GM18508 (cell line): ENCODE results near the gene MAP7.
"Not testable (repeated sequence)": the region's sequence is repeated elsewhere in the genome, so short reads cannot be mapped to it uniquely, and the experiment has no call there.

Experiments used
- ATAC-seq: cut with Tn5 transposase; IDR thresholded peaks from one replicate; pipeline ENCODE4 v1.9.1; 2021; ENCODE audit warnings: moderate number of reproducible peaks; ENCODE audit not compliant: insufficient read depth, unreplicated experiment

Gene MAP7

DNA sequence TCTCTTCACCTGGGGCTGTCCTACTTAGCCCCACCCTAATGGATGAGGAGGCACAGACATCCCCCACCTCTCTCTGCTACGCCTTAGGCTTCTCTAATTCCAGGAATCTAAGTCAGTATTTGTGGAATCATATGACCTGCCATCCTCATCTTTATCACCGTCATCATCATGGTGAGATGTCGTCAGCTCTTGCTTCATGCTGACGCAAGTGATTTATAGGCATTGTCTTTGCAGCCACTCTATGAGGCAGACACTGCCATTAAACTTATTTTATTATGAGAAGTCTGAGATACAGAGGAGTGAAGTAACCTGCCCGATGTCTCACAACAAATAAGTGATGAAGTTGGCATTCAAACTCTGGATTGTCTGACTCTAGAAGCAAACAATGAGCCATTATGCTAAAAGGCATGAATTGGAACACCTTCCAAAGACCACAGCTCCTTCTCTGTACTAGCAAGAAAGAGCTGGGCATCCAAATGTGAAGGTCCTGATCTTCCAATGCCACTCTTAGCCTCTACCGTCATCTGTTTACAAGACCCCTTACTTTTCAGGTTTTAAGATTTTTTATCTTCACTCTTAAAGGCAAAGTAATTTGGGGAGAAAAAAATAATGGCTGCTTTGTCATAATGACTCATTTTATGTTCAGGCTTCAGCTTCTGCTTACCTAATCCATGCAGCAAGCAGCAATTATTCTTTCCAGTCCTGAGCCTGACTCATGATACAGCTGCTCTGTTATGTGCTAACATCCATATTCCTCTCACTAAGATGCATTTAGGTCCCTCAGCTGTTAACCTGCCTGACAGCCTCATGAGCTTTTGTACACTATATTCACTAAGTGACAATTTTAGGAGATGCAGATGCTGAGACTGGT lies 146.9 kb downstream of the MAP7 start:
- ATAC-seq: no peak

GRCh38 chr6:136401749-136402148 lies 148.5 kb downstream of the MAP7 start:
- ATAC-seq: no peak

DNA sequence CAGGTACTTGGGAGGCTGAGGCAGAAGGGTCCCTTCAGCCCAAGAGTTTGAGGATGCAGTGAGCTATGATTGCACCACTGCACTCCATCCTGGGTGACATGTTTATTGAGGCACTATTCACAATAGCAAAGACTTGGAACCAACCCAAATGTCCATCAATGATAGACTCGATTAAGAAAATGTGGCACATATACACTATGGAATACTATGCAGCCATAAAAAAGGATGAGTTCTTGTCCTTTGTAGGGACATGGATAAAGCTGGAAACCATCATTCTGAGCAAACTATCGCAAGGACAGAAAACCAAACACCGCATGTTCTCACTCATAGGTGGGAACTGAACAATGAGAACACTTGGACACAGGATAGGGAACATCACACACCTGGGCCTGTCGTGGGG lies 149.0 kb downstream of the MAP7 start:
- ATAC-seq: not testable (repeated sequence)

DNA sequence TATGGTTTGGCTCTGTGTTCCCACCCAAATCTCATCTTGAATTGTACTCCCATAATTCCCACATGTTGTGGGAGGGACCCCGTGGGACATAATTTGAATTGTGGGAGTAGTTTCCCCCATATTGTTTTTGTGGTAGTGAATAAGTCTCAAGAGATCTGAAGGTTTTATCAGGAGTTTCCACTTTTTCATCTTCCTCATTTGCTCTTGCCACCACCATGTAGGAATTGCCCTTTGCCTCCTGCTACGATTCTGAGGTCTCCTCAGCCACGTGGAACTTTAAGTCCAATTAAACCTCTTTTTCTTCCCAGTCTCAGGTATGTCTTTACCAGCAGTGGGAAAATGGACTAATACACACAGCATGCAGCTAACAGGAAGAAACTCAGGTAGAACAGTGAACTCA lies 151.8 kb downstream of the MAP7 start:
- ATAC-seq: no peak

GRCh38 chr6:136396908-136397307 lies 153.3 kb downstream of the MAP7 start:
- ATAC-seq: no peak

GRCh38 chr6:136390959-136391358 lies 159.3 kb downstream of the MAP7 start:
- not testable (repeated sequence) for ATAC-seq

DNA sequence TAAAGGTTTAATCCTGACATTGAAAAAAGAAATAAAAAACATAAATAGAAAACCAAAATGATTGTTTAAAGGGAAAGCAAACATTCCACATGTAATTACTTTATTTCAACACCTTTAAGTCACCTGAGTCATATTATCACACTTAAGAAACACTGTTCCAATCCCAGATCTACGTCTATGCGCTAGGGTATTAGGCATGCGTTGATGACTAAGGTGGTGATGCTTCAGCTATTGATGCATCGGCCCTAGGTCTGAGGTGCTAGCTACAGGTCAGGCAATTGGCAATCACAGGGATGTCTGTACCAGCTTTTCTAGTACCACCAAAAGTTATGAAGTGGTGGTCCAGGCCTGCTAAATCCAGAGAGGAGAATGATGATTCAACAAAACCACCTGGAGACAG lies 162.9 kb downstream of the MAP7 start:
- ATAC-seq: no peak

DNA sequence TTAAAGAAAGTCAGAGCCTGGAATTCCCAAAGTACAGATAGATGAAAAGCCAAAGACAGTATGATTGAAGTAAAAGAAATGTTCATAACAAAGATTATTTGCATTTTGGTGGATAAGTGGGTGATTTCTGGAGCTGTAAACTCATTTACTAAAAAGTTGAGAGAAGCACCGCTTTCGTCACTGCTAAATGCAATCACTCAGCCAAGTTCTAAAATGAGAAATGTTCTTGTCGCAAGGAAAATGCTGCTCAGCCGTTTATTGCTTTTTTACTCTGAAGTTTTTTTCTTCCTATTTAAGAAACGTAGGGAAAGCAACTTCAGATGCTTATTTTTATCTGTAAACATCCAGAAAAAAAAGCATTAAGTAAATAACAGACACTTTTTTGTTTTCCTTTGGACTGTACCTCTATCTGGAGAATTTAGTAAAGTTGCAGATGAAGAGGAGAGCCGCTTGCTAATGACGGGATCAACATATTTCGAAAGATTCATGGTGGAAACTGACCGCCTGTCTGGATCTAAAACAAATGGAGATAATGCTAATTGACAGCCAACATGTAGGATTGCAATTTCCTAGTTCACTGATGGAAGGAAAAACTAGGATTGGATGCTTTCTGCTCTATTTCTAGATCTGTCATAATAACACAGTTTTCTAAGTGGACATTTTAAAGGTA lies 166.8 kb downstream of the MAP7 start:
- no peak for ATAC-seq

DNA sequence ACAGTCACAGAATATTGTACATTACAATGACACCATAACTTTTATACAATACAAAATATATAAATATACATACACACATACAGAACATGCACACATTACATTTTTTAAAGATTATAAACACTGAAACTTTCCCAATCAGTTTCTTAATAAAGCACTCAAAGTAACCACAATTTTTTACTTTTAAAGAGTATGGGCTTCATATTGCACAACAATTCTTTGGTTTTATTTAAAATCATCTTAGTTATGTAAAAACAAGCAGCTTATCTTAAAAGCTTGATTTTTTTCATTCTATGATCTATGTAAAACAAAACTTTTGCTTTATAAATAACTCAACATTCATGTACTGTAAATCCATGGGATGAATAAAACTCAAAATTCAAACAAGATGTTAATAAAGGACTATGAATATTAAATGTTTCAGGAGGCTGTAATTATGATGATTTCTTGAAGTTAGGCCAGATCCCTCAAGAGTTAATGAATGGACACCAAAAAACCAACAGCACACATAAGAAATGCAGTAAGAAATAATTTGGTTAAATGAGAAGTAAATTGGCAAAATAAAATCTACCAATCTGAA lies 167.5 kb downstream of the MAP7 start:
- no peak for ATAC-seq

- ATAC-seq: no peak
Observed at GRCh38 chr6:136378888-136379287, 171.3 kb downstream of the MAP7 start.

DNA sequence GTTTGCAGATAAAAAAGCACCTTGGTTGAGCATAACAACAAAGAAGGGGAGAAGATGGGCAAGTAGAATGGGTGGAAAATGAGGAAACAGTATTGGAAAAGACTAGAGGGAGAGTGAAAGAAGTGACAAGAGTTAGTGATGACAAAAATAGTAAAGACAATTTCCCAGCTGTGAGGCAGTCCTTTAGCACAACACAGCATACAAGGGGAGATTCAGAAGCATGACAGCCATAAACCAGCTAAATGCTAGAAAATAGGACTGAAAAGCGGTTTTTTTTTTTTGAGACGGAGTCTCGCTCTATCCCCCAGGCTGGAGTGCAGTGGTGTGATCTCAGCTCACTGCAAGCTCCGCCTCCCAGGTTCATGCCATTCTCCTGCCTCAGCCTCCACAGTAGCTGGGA lies 174.4 kb downstream of the MAP7 start:
- ATAC-seq: not testable (repeated sequence)

GRCh38 chr6:136371959-136372358 lies 178.3 kb downstream of the MAP7 start:
- no peak for ATAC-seq

DNA sequence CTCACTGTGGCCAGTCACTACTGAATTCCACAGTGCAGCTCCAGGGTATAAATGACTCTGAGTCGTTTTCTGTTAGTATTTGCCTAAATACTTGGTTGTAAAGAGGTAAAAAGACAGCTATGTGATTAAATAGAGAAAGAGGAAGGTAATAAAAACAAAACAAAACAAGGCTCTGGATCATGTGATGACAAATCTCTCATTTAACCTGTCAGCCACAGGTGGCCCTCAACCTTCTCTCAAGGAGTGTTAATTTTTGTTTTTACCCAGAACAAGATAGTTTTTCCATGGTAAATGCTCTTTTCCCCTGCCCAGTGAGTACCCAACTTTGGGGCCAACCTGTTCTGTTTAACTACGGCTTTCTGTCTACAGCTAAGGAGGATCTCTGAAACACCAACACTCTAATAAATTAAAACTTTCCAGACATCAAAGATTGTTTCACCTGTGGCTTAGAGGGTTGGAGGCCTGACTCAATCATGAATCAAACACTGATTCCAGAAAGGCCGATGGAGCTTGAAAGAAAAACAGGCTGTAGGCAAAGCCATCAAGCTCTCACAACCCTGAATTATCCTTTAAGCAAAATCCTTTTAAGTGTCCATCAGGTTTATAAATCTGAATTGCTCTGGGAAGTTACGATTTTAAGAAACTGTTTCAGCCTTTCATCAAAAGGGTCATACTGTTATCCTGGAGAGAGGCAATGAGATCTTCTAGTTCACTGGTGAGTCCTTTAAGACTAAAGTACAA lies 179.1 kb downstream of the MAP7 start:
- no peak for ATAC-seq

GRCh38 chr6:136365776-136366354 lies 184.4 kb downstream of the MAP7 start:
- no peak for ATAC-seq

DNA sequence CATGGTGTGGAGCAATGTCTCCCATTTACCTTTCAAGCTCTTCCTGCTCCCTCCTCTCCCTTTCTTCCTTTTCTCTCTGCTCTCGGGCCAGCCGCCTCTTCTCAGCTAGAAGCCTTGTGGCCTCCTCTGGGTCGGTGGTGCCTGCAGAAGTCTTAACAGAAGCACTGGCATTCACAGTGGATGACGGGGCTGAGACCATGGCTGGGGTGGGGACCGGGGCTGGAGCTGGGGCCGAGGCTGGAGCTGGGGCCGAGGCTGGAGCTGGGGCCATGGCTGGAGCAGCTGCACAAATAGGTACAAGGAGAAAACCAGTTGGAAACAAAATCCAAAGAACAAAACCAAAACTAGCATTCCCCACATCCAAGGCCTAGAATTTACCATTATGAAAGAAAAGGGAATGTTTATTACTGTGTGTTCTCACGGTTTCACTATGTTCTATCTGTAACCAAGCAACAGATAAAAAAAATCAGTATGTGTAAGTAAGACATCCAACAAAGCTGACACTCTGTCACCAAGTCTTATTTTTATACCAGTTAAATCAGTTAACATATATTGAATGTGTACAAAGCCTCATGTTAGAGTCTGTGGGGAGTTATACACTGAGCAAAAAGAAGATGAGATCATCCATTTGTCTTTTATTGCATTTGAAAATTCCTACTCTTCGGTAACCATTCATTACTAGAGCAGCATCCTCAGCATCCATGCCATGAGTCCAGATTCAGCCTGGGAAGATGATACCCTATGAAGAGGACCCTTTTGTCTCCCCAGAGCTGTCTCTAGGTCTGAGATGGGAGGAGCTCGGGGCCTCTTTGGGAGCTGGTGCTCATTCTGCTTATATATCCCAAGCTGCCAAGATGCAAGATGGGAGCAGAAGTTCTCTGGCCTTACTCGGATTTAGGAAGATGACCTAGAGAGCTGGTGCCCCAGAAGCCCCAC lies 187.5 kb downstream of the MAP7 start:
- no peak for ATAC-seq

- ATAC-seq: no peak
Observed at GRCh38 chr6:136361787-136362186, 188.4 kb downstream of the MAP7 start.

GRCh38 chr6:136360783-136361182 lies 189.4 kb downstream of the MAP7 start:
- ATAC-seq: no peak

DNA sequence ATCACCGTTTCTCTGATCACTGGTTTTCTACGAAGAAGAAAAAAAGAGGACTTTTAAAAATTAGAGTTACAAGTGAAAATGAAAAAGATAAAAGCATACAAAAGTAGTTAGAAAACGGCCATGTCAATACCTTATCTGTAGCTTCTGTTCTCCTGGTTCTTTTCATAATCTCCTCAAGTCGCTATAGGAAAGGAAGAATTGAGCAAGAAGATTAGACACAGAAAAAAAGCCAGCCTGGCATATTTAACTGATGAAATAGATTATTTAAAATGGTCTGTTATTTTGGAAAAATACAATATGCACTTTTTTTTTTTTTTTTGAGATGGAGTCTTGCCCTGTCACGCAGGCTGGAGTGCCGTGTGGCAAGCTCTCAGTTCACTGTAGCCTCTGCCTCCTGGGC lies 190.4 kb downstream of the MAP7 start:
- no peak for ATAC-seq

DNA sequence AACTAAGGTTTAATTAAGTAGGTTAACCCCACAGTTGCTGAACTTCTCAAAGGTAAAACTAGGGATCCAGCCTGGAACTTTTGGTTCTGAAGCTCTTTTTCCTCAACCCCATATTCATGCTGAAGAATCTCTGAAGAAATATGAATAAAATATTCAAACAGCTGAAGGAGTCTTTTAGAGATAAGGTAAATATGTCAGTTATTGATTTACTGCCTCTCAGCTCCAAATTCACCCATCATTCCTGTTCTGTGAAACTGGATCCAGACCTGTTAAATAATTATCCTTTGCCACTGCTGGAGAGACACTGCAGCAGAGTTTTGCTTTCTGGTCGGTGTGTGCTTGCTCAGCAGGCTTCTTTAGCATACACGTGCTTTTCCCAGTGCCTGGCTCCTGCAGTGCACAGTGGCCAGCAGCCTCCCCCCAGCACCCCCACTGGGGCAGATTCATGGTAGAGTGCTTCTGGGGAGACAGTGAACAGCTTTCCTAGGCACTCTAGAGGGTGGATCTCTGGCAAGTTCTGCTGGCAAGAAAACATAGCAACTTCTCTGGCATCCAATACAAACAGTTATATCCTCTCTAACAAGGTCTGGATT lies 198.6 kb downstream of the MAP7 start:
- ATAC-seq: no peak
